GM18909 (cell line): Measurements from ENCODE around the gene PLXNB1.

Experiments used
- ATAC-seq: cut with Tn5 transposase; IDR thresholded peaks from one replicate; pipeline ENCODE4 v1.9.1; 2021; ENCODE audit warnings: mild to moderate bottlenecking; ENCODE audit not compliant: unreplicated experiment, poor library complexity

PLXNB1 gene

DNA sequence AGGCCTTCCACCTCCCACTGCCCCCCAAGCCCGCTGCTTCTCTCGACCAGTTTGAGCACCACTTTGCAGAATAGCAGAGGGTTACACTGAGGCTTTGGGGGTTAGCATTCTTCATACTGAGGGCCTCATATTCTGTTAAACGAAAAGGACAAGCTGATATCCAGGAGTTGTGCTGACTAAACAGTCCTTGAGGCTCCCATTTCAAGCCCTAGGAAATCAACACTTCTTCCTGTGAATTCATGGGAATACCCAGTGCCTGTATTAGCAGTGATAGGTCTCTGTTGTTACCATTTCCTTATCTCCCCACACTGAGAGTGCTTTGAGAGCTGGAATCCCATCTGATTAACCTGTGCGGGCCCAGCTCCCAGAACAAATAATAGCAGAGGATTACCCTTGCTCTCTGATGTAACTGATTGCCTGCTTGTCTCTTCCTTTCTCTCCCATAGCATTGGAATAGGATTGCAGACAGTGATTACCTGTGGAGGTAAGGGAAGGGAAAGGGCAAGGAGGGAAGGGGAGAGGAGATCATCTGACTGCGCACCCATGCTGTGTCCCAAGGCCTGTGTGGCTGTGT lies 56.9 kb downstream of the PLXNB1 start:
- ATAC-seq = no peak

DNA sequence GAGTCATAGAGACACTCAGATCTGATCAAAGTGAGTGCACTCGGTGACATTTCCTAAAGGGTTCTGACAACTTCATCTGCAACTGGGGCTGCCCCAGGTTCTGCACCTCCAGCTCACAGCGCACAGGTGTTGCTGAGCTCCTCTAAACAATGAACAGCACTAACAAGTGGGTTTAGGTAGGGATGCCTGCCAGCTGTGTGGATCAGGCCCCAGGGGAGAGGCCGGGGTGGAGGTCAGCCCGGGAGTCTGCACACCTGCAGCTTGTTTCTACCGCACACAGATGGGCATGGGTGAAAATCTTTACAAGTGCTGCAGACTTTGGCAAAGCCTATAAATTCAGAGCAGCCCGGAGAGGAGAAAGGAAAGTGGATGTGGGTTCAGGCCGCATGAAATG lies 57.5 kb downstream of the PLXNB1 start:
- no peak for ATAC-seq

DNA sequence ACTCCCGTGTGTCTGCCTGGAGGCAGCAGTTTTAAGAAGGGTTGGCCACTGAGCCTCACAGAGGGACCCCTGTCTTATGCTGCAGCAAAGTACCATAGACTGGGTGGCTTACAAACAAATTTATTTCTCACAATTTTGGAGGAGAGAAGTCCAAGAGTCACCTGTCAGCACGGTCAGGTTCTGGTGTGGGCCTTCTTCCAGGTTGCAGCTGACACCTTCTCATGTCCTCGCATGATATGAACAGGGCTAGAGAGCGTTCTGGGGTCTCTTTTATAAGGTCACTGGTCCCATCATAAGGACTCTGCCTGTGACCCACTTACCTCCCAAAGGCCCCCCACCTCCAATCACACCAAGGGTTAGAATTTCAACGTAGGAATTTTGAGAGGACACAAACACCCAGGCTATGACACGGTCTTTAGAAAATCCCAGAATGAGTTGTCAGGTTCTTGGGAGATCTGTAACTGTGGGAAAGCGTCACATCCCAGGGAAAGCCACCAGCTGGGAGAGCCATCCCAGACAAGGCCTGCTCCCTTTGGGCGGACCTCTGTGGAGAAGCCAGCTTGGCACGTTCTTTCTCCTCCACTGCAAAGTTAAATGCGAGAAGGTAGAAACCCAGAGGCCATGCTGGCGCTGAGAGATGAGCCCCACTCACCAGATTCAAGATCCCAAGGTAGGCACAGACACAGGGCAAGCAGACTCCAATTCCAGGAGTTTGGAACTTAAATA lies 58.1 kb downstream of the PLXNB1 start, which contains the start of gene FBXW12:
Gene FBXW12 (plus strand): TSS at position 569 of the 726 bp plus-strand sequence. CDS start 549 bp downstream, outside the sequence.
- ATAC-seq = no peak

- ATAC-seq = no peak
Measured at GRCh38 chr3:48370333-48370713, 59.6 kb downstream of the PLXNB1 start.

- no peak for ATAC-seq
Measured at GRCh38 chr3:48369693-48370332, 60.1 kb downstream of the PLXNB1 start.

DNA sequence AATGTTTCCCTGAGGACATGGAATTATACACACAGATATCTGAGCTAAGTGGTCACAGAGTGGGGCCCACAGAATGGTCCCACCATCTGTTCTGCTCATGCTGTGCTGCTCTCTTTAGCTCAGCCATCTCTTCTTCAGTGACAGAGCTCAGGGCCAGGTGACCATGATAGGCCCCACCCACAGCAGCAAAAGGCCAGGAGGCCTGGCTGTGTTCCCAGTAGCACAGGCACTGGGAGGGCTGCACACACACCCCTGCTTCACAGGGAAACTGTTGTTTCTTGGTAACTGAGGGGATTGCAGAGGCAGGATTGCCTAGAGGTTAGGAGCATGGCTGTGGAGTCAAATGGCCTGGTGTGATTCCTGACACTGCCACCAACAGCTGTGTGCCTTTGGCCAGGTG lies 62.7 kb downstream of the PLXNB1 start:
- ATAC-seq = no peak

DNA sequence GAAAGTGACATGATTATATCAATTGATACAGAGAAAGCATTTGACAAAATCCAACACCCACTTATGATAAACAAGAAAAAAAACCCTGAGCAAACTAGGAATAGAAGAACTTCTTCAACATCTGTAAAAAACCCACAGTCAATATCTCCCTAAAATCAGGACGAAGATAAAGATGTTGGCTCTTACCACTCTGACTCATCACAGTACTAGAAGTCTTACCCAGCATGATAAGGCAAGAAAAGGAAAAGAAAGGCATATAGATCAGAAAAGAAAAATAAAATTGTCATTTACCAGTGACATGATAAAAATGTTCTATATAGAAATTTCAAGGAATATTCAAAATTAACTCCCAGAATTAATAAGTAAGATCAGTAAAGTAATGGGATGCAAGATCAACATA lies 65.0 kb downstream of the PLXNB1 start:
- no peak for ATAC-seq

GRCh38 chr3:48361928-48362327 lies 68.0 kb downstream of the PLXNB1 start:
- ATAC-seq = no peak

DNA sequence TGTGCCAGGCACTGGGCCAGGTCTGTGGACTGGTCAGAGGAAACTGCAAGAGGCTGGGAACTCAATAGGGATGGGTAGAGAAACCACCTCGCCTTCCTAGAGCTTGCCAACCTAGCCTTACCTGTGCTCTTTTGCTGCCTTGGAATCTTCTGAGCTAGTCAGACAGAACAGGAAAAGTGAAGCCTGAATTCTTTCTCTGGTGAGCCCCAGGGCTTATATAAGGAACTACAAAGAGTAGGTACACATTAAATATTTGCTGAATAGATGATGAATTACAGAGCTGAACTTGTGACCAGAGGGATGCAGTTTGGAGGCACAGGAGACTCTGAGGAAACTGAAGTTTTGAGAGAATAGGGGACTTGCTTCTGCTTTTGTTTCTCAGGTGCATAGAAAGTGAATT lies 73.5 kb downstream of the PLXNB1 start:
- no peak for ATAC-seq

DNA sequence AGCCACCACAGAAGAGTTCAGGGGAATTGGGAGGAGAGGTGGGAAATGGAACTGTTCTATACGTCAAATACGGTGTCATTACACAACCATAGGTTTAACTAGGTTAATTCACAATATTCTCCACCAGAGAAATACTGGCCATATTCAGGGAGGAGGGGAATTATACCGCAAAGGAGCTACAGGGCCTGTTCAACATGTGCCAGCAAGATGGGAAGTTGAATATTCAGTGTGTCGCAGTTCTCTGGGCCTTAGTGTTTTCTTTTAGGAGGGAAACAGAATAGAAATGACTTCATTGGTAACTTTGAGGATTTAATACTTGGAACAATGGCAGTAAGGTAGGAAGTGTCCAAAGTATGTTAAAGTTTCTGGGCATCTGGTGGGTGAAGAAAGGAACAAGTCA lies 75.9 kb downstream of the PLXNB1 start:
- no peak for ATAC-seq
